Ramos (cell line): ENCODE measurements around the gene MINK1.
"Not testable (repeated sequence)": the region's sequence is repeated elsewhere in the genome, so short reads cannot be mapped to it uniquely, and the experiment has no call there.

Source experiments
- in situ Hi-C: fragments of 300-500 bp; cut with MboI; formaldehyde crosslinking; loops from one replicate; pipeline ENCODE4 v1.14.3; 2022; ENCODE audit warnings: low sequenced_read_pairs; ENCODE audit not compliant: unreplicated experiment

MINK1 gene

DNA sequence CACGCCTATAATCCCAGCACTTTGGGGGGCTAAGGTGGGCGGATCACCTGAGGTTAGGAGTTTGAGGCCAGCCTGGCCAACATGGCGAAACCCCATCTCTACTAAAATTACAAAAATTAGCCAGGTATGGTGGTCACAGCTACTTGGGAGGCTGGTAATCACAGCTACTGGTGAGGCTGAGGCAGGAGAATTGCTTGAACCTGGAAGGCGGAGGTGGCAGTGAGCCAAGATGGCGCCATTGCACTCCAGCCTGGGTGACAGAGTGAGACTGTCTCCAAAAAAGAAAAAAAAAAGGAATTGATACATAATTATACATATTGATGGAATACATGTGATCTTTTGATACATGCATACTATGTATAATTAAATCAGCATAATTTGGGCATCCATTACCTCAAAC, 34.4 kb downstream of the MINK1 start:
- in situ Hi-C loops = not testable (repeated sequence)

GRCh38 chr17:4869058-4869998, 36.2 kb downstream of the MINK1 start:
- in situ Hi-C loops = not testable (repeated sequence)

DNA sequence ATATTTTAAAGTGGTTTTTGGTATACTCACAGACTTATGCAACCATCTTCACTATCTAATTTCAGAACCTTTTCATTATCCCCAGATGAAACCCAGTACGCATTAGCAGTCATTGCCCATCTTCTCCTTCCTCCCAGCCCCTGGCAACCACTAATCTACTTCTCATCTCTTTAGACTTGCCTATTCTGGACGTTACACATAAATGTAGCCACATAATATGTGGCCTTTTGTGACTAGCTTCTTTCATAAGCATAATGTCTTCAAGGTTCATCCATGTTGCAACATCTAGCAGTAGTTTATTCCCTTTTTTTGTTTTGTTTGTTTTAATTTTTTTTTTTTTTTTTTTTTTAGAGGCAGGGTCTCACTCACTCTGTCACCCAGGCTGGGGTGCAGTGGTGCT, 37.7 kb downstream of the MINK1 start:
- in situ Hi-C loops = no loop called here

DNA sequence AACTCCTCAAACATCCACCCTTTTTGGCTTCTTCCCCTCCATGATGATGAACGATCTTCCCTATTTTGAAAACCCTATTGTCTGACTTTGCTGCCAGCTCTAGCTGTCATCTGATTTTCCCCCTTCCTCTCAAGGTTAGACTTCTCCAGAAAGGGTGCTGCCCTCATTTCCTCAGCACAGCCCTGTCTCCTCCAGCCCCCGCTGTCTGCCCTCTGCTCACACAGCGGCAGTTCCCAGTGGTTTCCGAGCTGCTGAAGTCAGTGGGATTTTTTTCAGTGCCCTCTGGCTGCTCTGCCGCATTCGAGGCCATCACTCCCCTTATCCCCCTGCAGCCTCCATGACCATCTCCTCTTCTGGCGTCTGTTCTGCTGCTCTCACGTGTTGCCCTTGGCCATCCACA, 39.6 kb downstream of the MINK1 start:
- in situ Hi-C loops = no loop called here

- in situ Hi-C loops = no loop called here
Measured at GRCh38 chr17:4877089-4877488, 43.9 kb downstream of the MINK1 start.

- in situ Hi-C loops = no loop called here
Measured at GRCh38 chr17:4879601-4880000, 46.5 kb downstream of the MINK1 start.

DNA sequence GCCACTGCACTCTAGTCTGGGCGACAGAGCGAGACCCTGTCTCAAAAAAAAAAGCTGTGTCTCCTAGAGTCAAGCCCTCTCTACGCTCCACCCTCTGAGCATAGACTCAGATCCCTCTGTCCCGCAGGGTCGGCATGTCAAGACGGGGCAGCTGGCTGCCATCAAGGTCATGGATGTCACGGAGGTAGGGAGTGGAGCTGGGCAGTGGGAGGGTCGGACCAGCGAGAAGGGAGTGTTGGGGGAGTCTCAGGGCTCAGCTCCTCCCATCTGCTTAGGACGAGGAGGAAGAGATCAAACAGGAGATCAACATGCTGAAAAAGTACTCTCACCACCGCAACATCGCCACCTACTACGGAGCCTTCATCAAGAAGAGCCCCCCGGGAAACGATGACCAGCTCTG, 47.7 kb downstream of the MINK1 start:
- in situ Hi-C loops = loop anchor here (10.0 kb wide), 1 partner anchor 296 kb away; the partner anchor contains the start of gene SMTNL2

GRCh38 chr17:4881761-4882555, 48.8 kb downstream of the MINK1 start:
- in situ Hi-C loops = loop anchor here (10.0 kb wide), 1 partner anchor 297 kb away; the partner anchor contains the start of gene SMTNL2

DNA sequence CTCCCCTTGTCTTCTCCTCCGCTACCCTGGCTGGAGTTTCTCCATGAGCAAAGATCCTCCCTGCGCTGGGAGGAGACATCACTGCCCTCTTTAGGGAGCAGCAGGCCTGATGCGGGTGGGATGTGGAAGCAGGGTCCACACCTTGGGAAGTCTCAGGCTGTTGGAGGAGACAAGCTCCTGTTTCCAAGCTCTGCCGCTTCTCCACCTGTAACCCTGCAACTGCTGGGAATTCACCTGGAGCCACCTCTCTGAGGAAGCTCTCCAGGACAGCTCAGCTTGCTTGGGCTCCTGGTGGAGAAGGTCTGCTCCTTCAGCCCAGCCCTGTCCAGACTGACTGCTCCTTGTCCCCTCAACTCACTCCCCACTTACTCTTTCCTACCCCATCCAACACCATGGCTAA, 51.3 kb downstream of the MINK1 start:
- in situ Hi-C loops = loop anchor here (10.0 kb wide), 1 partner anchor 300 kb away; the partner anchor contains the start of gene SMTNL2

DNA sequence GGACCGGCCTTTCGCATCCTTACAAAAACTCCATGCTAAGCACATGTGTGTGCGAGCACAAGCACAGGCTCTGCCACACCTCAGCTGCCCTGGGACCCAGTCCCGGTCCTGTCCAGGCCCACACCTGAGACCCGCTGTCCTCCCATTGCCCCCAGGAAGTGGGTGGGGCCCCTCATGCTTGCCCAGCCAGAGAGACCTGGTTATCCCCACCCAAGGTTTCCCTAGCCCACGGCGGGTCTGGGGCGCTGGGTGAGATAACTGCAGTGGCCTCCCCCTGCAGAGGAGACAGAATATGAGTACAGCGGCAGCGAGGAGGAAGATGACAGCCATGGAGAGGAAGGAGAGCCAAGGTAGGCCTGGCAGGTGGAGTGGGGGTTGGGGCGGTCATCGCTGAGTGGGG, 53.7 kb downstream of the MINK1 start:
- in situ Hi-C loops = loop anchor here (10.0 kb wide), 1 partner anchor 302 kb away; the partner anchor contains the start of gene SMTNL2

- in situ Hi-C loops = loop anchor here (10.0 kb wide), 1 partner anchor 303 kb away; the partner anchor contains the start of gene SMTNL2
Measured at GRCh38 chr17:4887581-4887980, 54.4 kb downstream of the MINK1 start.

DNA sequence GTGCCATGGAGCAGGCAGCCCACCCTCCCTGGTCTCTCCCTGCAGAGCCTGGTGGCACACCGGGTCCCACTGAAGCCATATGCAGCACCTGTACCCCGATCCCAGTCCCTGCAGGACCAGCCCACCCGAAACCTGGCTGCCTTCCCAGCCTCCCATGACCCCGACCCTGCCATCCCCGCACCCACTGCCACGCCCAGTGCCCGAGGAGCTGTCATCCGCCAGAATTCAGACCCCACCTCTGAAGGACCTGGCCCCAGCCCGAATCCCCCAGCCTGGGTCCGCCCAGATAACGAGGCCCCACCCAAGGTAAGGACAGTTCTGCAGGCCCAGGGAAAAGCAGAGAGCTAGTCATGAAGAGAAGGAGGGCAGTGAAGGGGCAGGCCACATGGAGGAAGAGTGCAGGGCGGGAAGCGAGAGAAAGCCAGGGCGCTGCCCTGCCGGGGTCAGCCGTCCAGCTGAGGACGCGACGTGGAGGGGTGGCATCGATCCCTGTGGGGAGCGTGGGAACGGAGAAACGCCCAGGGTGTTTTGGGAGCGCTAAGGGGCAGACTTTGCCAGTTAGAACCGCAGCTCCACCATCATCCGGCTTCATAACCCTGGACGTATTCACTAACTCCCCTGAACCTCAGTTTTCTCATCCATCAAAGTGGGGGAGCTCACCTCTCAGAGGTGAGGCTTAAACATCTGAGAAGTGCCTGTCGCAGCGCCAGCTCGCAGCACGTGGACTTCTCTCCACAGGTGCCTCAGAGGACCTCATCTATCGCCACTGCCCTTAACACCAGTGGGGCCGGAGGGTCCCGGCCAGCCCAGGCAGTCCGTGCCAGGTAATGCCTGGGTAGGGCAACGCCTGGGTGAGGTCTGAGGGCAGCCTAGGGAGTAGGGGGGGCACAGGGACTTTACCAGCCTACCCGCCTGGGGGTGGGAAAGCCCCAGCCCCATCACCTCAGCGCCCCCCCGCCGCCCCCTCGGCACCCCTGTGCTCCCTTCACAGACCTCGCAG, 58.6 kb downstream of the MINK1 start:
- in situ Hi-C loops = no loop called here

- in situ Hi-C loops = no loop called here
Measured at GRCh38 chr17:4892499-4893221, 59.5 kb downstream of the MINK1 start.

GRCh38 chr17:4893272-4893671, 60.1 kb downstream of the MINK1 start:
- in situ Hi-C loops = no loop called here

DNA sequence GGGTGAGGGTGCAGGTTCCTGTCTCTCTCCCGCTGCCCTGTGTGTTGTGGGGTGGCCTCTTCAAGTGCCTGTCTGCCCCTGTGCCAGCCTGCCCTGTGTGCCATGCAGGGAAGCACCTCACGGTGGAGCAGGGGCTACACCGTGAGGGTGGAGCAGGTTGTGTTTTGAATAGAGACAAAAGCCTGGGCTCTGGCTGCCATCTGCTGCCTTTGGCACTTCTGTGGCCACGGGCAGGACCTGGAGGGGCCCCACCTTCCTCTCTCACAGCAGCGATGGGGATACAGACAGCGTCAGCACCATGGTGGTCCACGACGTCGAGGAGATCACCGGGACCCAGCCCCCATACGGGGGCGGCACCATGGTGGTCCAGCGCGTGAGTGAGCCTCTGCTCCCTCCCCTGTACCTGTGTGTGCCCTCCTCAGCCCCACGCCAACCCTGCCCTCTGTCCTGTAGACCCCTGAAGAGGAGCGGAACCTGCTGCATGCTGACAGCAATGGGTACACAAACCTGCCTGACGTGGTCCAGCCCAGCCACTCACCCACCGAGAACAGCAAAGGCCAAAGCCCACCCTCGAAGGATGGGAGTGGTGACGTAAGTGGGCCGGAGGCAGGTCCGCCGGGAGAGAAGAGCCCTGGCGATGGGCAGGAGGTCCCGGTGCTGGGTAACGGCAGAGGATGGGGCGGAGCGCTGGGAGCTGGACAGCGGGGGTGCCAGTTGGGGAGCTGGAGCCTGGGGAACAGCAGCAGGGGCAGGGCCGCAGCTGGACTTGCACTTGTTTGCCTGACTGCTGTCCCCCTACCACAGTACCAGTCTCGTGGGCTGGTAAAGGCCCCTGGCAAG, 60.8 kb downstream of the MINK1 start:
- in situ Hi-C loops = no loop called here

DNA sequence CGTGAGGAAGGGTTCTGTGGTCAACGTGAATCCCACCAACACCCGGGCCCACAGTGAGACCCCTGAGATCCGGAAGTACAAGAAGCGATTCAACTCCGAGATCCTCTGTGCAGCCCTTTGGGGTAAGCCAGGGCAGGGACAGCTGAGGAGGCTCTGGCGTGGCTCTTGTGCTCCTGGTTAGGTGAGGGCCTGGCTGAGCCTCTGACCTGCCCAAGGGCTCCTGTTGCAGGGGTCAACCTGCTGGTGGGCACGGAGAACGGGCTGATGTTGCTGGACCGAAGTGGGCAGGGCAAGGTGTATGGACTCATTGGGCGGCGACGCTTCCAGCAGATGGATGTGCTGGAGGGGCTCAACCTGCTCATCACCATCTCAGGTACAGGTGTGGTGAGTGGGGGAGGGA, 62.0 kb downstream of the MINK1 start:
- in situ Hi-C loops = no loop called here

GRCh38 chr17:4895657-4896331, 62.7 kb downstream of the MINK1 start:
- in situ Hi-C loops = no loop called here
